OCI-LY3 (cell line): Measurements from ENCODE around the gene FBXL3.

Experiments used
- H2AFZ ChIP-seq: fragments of 200-600, 300-600 bp; shearing (Covaris generic); 2 replicates; pipeline ENCODE4 v1.6.0; 2014; ENCODE audit warnings: antibody characterized with exemption, low read depth, low read length
- H3K27ac ChIP-seq: fragments of 200-600, 300-600 bp; sonication (generic); 2 replicates; pipeline ENCODE4 v1.5.1; 2014; ENCODE audit warnings: mild to moderate bottlenecking, low read length, moderate library complexity, mixed read lengths
- H3K27me3 ChIP-seq: fragments of 200-600, 300-600 bp; sonication (generic); 2 replicates; pipeline ENCODE4 v1.6.1; 2014; ENCODE audit warnings: low read depth, low read length, mixed read lengths
- H3K36me3 ChIP-seq: fragments of 200-600, 300-600 bp; sonication (generic); replicated peaks from 2 replicates; pipeline ENCODE3; 2014; ENCODE audit warnings: low read depth, low read length, mixed read lengths
- H3K4me1 ChIP-seq: fragments of 300-600, 200-600 bp; sonication (generic); 2 replicates; pipeline ENCODE4 v1.6.1; 2014; ENCODE audit warnings: low read length, mixed read lengths
- H3K4me2 ChIP-seq: fragments of 200-600, 300-600 bp; sonication (generic); 2 replicates; pipeline ENCODE4 v1.6.1; 2014; ENCODE audit warnings: low read length, mixed read lengths
- H3K4me3 ChIP-seq: fragments of 300-600, 200-600 bp; sonication (generic); 2 replicates; pipeline ENCODE4 v1.5.1; 2014; ENCODE audit warnings: antibody characterized with exemption, mild to moderate bottlenecking, low read length, moderate library complexity
- H3K79me2 ChIP-seq: fragments of 300-600, 200-600 bp; shearing (Covaris generic); 2 replicates; pipeline ENCODE4 v1.6.1; 2014; ENCODE audit warnings: mild to moderate bottlenecking, low read length, mixed read lengths
- H3K9ac ChIP-seq: fragments of 300-600, 200-600 bp; shearing (Covaris generic); 2 replicates; pipeline ENCODE4 v1.6.0; 2014; ENCODE audit warnings: mild to moderate bottlenecking, low read length, moderate library complexity
- H3K9me3 ChIP-seq: fragments of 200-600, 300-600 bp; shearing (Covaris generic); 2 replicates; pipeline ENCODE4 v1.6.1; 2014; ENCODE audit warnings: low read length, mixed read lengths; ENCODE audit not compliant: insufficient read depth
- H4K20me1 ChIP-seq: fragments of 200-600, 300-600 bp; sonication (generic); 2 replicates; pipeline ENCODE4 v1.6.1; 2016; ENCODE audit warnings: low read length, mixed read lengths; ENCODE audit not compliant: insufficient read depth
- EZH2phosphoT487 ChIP-seq: fragments of 200-600 bp; shearing (Covaris generic); IDR thresholded peaks from 2 replicates; pipeline ENCODE4 v1.6.1; 2018; ENCODE audit warnings: antibody characterized with exemption, mixed run types, low read depth
- TF ChIP-seq, protein P1 (sequence below): fragments of 200-600, 300-600 bp; sonication (generic); IDR thresholded peaks from 2 replicates; pipeline ENCODE4 v1.5.1; 2014; ENCODE audit warnings: antibody characterized with exemption, low read length, low read depth

Gene FBXL3

DNA sequence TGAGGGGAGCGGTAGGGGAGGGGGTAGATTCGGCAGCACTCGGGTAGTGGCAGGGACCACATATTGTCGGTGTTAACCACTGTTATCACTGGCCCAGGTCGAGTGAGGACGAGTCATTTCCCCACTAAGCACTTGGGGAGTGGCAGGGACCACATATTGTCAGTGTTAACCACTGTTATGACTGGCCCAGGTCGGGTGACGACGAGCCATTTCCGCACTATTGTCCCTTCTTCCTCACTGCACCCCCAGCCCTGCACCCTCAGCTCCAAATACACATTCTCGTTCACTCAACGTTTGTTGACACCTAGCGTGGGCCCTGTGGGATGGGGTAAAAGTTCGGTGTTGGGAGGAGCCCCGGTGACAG lies 35.5 kb downstream of the FBXL3 start:
- Histone ChIP-seq H3K9ac (peak overlapping the region; percentile 93), H3K4me3 (peak overlapping the region; percentile 84), H3K36me3 (peaks cover 20% of the 10 kb centered on the region), H3K27me3 (no peaks in the 10 kb centered on the region), H3K9me3 (no peaks in the 10 kb centered on the region), H3K4me2 (peak overlapping the region; percentile 94), H4K20me1 (no peaks in the 10 kb centered on the region), H2AFZ (peak overlapping the region; percentile 97), H3K79me2 (peaks cover 21% of the 10 kb centered on the region), H3K4me1 (peaks cover 12% of the 10 kb centered on the region), H3K27ac (peak overlapping the region; percentile 68)
- TF ChIP-seq EZH2phosphoT487: no peak
- TF ChIP-seq, protein P1, sequence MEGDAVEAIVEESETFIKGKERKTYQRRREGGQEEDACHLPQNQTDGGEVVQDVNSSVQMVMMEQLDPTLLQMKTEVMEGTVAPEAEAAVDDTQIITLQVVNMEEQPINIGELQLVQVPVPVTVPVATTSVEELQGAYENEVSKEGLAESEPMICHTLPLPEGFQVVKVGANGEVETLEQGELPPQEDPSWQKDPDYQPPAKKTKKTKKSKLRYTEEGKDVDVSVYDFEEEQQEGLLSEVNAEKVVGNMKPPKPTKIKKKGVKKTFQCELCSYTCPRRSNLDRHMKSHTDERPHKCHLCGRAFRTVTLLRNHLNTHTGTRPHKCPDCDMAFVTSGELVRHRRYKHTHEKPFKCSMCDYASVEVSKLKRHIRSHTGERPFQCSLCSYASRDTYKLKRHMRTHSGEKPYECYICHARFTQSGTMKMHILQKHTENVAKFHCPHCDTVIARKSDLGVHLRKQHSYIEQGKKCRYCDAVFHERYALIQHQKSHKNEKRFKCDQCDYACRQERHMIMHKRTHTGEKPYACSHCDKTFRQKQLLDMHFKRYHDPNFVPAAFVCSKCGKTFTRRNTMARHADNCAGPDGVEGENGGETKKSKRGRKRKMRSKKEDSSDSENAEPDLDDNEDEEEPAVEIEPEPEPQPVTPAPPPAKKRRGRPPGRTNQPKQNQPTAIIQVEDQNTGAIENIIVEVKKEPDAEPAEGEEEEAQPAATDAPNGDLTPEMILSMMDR: no peak

DNA sequence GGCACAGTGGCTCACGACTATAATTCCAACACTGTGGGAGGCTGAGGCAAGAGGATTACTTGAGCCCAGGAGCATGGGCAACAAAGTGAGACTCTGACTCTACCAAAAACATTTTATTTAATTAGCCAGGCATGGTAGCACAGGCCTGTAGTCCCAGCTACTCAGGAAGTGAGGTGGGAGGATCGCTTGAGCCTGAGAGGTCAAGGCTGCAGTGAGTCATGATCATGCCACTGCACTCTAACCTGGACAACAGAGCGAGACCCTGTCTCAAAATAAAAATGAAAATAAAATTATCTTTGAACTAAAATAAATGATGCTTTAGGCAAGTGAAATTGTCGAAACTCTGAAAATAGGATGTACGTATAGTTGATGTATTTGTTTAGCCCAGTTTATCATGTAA lies 43.3 kb downstream of the FBXL3 start:
- H3K4me1 ChIP-seq: peaks cover 9% of the 10 kb centered on the region; the same call in 1 of the 2 replicates
- no peak overlapping the region for H3K4me2 ChIP-seq
- no peak overlapping the region for H3K27ac ChIP-seq
- no peaks in the 10 kb centered on the region for H3K79me2 ChIP-seq
- no peak overlapping the region for H3K9ac ChIP-seq
- TF ChIP-seq, protein P1: no peak
- no peak for TF ChIP-seq EZH2phosphoT487
- no peaks in the 10 kb centered on the region for H4K20me1 ChIP-seq
- peaks cover 23% of the 10 kb centered on the region for H3K27me3 ChIP-seq
- H3K9me3 ChIP-seq: no peaks in the 10 kb centered on the region
- H3K36me3 ChIP-seq: no peaks in the 10 kb centered on the region
- no peak overlapping the region for H3K4me3 ChIP-seq
- no peak overlapping the region for H2AFZ ChIP-seq

DNA sequence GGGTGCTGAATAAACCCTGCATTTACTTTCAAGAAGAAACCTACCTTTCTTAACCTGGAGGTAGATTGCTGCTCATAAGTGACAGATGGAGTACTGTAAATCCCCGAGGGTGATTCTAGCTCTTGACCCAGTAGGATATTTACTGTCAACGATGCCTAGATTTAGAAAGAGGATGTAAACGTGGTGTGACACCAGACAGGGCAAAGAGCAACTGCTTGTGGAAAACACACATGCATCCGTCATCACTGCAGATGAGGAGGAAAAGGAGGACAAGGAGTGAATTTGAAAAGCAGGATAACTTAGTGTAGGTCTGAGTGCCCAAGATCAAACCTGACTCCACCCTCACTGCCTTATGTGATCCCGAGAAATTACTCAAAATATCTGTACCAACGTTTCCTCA lies 44.9 kb downstream of the FBXL3 start:
- no peak overlapping the region for H3K27ac ChIP-seq
- H3K27me3 ChIP-seq: peaks cover 30% of the 10 kb centered on the region
- no peak overlapping the region for H3K4me3 ChIP-seq
- no peak overlapping the region for H3K9ac ChIP-seq
- H3K9me3 ChIP-seq: no peaks in the 10 kb centered on the region
- H4K20me1 ChIP-seq: no peaks in the 10 kb centered on the region
- peak overlapping the region; percentile 47; the same call in 1 of the 2 replicates for H2AFZ ChIP-seq
- H3K4me1 ChIP-seq: peaks cover 9% of the 10 kb centered on the region; the same call in 1 of the 2 replicates
- H3K79me2 ChIP-seq: no peaks in the 10 kb centered on the region
- no peaks in the 10 kb centered on the region for H3K36me3 ChIP-seq
- TF ChIP-seq EZH2phosphoT487: no peak
- TF ChIP-seq, protein P1: no peak
- no peak overlapping the region for H3K4me2 ChIP-seq

DNA sequence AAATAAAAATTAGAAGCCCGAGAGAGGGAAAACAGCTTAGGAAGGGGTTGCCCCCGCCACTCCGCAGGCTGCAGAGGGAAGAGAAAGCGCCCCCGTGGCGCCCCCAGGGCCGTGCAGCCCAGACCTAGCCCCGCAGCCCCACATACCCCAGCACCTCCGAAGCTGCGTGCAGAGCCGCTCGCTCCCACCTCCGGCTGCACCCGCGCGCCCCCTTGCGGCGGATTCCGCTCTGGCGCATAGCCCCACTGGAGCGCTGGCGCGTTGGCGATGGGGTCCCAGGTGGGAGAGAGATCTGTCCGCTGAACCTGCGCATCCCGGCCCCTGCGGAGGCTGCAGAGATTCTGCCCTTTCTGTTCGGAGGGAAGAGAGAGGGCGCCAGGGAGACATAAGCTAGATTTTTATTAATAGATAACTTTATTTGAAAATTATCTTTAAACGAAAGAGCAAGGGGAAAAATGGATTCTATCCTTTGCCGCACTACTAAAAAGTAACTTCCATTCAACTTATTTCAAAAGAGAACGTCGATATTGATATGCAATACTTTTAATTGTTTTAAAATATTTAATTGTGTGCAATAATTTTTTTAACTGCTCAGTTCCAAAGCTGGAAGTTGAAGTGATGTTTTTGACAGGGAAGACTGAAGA lies 46.8 kb downstream of the FBXL3 start:
- no peaks in the 10 kb centered on the region for H4K20me1 ChIP-seq
- no peak overlapping the region for H3K27ac ChIP-seq
- peaks cover 9% of the 10 kb centered on the region; the same call in 1 of the 2 replicates for H3K4me1 ChIP-seq
- H3K79me2 ChIP-seq: no peaks in the 10 kb centered on the region
- no peak overlapping the region for H3K9ac ChIP-seq
- no peak for TF ChIP-seq EZH2phosphoT487
- TF ChIP-seq, protein P1: peak; percentile 94
- H3K27me3 ChIP-seq: peaks cover 23% of the 10 kb centered on the region
- H3K9me3 ChIP-seq: no peaks in the 10 kb centered on the region
- H2AFZ ChIP-seq: no peak overlapping the region
- peak overlapping the region; percentile 63 for H3K4me3 ChIP-seq
- no peaks in the 10 kb centered on the region for H3K36me3 ChIP-seq
- peak overlapping the region; percentile 68 for H3K4me2 ChIP-seq
